Stimulated activated CD4-positive, alpha-beta T cell treated with anti-CD3 and anti-CD28 coated beads, TNF-alpha, amount 100 ng/mL, for 24 hours (primary cell): Measurements from ENCODE around the gene OXLD1.
"Not testable (repeated sequence)": the region's sequence is repeated elsewhere in the genome, so short reads cannot be mapped to it uniquely, and the experiment has no call there.

Experiments used
- DNase-seq, 3 experiments: peaks; one replicate each; pipeline ENCODE4 v3.0.0-alpha.2; 2020; ENCODE audit warnings: low read depth in 3 of 3

Gene OXLD1

DNA sequence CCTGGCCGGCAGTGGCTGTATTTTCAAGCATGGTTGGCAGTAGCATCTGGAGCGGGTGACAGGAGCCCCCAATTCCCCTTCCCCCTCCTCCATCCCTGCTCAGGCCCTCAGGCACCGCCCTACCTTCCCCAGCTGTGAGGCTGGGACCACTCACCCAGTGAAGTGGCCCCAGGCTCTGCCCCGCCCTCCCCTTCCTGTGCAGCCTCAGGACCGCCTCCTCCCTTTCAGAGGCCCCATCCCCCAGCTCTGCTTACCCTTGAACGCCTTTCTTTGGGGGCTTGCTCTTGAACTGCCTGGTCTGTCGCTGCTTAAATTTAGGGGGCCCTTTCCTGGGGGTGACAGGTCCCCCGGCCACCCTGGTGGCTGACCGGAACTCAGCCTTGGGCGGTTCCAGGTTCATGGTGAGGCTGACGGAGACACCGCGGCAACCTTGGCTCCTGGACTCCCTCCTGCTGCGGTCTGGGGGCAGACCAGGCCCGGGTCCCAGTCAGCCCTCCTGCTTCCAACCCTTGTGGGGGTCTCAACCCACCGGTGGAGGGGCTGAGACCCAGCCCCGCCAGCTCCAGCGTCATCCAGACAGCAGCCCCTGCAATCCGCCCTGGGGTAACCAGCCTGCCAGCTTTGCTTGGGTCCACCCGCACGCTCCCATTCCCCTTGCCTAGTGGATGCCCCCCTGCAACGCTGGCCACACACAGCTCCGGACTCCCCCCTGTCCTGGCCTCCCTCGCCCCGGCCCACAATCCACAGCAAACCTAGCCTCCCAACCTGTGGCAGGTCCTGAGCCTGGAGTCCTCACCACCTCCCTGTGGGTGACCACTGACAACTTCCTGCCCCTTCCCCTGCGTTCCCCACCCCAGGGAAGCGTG is 13.3 kb downstream of the OXLD1 start:
- DNase-seq: no peak

- no peak for DNase-seq
These were observed 14.7 kb downstream of the OXLD1 start for GRCh38 chr17:81651692-81652091.

DNA sequence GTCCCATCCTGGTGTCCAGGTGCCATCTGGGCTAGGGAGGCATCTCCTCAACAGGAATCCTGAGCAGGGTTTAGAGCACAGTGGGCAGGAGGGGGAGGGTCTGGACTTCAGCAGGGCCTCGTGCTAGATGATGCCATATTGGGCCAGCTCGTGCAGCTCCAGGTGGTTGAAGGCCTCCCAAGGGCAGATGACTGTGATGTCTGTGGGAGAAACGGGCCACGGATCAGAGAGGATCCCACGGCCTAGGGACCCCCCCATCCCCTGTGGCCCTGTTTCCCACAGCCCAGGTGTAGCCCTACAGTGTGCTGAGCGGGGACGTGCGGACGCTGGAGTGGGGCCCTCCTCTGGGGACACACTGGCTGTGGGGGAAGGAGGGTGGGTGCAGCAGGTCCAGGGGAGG is 15.5 kb downstream of the OXLD1 start:
- DNase-seq: no peak

GRCh38 chr17:81648707-81649085 is 17.7 kb downstream of the OXLD1 start:
- DNase-seq: no peak

DNA sequence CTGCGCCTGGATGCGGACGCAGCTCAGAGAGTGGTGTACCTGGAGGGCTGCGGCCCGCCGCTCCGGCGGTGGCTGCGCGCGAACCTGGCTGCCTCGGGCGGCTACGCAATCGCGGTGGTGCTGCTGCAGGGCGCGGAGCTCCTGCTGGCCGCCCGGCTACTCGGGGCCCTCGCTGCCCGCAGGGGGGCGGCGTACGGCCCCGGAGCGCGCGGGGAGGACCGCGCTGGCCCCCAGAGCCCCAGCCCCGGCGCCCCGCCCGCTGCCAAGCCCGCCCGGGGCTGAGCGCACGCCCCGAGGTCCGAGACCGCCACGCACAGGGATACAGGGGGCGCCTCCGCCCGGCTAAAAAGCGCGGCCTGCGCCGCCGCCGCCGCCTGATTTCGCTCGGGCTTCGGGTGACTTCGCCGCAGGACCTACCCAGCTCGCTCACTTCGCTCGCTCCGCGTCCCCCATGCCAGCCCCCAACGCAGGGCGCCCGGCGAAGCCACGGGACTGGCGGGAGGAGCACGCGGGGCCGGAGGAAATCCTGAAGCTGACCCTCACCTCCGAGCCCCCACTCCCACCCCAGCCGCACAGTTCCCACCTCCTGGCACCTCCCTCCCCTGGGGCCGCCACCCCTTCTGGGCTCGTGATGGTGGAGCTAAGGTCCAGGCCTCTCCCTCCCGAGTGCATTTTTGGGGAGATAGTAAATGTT is 18.2 kb downstream of the OXLD1 start:
- no peak for DNase-seq

DNA sequence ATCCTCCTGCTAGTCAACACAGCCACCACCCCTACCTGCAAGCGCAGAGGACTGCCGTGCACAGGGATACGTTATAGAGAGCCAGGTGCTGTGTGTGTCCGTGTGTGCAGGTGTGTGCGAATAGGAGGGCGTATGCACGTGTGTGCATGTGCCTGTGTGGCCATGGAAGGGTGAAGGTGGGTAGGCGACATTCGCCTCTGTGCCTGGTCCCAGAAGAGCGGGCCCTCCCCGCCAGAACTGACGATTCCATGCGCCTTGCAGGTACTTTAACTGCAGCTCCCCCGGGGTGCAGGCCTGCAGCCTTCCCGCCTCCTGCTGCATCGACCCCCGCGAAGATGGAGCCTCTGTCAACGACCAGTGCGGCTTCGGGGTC is 18.8 kb downstream of the OXLD1 start:
- no peak for DNase-seq

DNA sequence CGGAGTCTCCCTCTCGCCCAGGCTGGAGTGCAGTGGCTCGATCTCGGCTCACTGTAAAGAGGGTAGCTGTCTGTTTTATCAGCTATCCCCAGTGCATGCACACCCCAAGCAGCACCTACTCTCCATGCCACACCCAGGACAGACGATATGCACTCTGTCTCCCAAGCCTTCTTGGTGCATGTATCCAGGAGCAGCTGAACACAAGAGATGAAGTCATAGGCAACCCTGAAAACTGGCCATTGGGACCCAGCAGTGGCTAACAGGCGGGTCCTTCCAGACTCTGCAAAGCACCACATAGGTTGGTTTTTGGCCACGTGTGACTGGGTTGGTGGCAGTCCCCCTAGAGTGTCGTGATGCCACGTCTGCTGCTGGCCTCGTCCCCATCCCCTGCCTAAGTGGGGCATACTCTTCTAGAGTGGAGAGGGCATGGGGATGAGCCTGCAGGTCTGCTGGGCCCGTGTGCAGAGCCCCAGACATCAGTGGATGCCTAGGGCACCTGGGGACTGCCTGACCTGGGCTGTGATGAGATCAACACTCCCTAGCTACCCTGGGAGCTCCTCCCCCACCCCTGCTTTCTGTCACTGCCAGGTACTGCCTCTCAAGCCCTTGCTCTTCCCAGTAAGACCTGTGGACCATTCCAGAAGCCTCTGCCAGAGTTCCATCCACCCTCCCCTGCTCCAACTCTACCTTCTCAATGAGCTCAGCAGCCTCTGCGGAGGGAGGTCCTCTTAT is 19.4 kb downstream of the OXLD1 start:
- no peak for DNase-seq

DNA sequence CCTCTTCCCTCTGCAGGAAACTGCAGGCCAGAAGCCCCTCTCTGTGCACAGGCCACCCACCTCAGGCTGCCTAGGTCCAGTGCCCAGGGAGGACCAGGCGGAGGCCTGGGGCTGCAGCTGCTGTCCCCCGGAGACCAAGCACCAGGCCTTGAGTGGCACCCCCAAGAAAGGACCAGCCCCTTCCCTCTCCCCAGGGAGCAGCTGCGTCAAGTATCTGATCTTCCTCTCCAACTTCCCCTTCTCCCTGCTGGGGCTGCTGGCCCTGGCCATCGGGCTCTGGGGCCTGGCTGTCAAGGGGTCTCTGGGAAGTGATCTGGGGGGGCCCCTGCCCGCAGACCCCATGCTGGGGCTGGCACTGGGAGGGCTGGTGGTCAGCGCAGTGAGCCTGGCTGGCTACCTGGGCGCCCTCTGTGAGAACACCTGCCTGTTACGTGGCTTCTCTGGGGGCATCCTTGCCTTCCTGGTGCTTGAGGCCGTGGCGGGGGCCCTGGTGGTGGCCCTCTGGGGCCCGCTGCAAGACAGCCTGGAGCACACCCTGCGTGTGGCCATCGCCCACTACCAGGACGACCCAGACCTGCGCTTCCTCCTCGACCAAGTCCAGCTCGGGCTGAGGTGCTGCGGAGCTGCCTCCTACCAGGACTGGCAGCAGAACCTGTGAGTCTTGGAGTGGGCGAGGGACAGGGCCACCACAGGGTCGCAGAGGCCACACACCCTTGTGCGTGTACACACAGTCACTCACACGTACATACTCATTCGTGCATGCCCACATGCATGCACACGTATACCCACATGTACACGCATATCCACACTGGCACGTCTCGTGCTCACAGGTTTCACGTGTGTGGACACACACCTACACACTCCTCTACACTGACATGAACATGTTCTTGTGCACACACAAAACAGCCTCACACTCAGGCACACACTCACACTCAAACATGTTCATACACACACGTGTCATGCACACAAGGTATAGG is 21.1 kb downstream of the OXLD1 start:
- no peak for DNase-seq

- no peak for DNase-seq
These were observed 21.9 kb downstream of the OXLD1 start for GRCh38 chr17:81644496-81644895.

DNA sequence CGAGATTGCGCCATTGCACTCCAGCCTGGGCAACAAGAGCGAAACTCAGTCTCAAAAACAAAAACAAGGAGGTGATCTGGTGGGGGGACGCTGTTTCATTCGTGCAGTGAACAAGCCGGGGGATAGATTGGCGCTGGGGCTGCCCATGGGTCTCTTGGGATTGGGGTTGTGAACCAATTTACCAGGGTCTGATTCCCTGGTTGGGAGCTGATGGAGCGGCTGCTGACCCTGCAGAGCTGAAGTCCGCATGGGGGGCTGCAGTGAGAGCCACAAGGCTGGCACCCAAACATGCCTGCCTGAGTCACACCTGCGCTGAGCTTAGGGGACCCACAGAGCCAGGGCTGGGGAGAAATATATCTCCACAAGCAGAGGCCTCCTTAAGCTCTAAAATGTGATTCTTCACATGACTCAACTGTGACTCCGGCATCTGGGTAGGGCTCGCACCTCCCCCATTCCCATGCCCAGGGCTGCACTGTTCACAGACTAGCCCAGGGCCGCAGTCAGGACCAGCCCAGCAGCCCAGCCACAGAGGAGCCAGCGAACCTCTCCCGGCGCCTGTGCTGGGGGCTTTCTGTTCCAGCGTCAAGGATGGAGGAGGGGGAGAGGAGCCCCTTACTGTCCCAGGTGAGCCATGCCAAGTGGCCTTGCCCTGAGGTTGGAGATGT is 24.4 kb downstream of the OXLD1 start:
- DNase-seq: no peak

DNA sequence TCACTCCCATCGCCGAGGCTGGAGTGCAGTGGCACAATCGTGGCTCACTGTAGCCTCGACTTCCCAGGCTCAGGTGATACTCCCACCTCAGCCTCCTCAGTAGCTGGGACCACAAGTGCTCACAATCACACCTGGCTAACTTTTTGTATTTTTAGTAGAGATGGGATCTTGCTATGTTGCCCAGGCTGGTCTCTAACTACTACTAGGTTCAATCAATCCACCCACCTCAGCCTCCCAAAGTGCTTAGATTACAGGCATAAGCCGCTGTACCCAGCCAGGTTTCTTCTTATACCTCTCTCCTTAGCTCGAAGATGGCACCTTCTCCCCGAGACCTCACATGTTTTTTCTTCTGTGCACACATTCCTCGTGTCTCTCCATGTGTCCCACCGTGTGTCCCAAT is 26.4 kb downstream of the OXLD1 start:
- DNase-seq: no peak

DNA sequence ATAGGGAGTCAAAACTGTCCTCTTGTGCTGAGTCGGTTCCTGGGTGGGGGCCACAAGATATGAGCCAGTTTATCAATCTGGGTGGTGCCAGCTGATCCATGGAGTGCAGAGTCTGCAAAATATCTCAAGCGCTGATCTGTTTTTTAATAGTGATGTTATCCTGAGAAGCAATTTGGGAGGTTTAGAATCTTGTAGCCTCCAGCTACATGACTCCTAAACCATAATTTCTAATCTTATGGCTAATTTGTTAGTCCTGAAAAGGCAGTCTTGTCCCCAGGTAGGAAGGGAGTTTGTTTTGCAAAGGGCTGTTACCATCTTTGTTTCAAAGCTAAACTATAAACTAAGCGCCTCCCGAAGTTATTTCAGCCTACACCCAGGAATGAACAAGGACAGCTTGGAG is 27.7 kb downstream of the OXLD1 start:
- DNase-seq: no peak

GRCh38 chr17:81636505-81637288 is 29.7 kb downstream of the OXLD1 start, which contains the start of the genes NPLOC4 and TSPAN10:
Gene NPLOC4 (minus strand): TSS chr17:81637112. CDS start chr17:81636930, 182 bp downstream.
Gene TSPAN10 (plus strand): TSS chr17:81637196. CDS start chr17:81642413, 5,217 bp downstream.
- DNase-seq: peak; percentile 73 to 87 (median 85)

- no peak for DNase-seq
These were observed 30.4 kb downstream of the OXLD1 start for GRCh38 chr17:81635973-81636504.

DNA sequence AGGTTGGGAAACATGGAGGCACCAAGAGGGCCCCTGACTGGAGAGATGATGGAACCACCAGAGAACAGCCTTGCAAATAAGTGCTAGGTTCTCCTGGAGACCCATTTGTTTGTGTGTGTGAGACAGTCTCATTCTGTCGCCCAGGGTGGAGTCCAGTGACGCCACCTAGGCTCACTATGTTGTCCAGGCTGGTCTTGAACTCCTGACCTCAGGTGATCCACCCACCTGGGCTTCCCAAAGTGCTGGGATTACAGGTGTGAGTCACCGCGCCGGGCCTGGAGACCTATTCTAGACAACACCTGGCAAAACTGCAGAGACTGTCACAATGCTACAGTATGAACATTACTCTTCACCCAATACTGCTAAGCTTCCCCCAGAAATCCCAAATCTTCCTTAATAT is 31.0 kb downstream of the OXLD1 start:
- DNase-seq: no peak

- no peak for DNase-seq
These were observed 34.9 kb downstream of the OXLD1 start for GRCh38 chr17:81631482-81631881.

- DNase-seq: no peak
These were observed 36.1 kb downstream of the OXLD1 start for GRCh38 chr17:81630274-81630673.

GRCh38 chr17:81621494-81622130 is 44.8 kb downstream of the OXLD1 start:
- DNase-seq: no peak

DNA sequence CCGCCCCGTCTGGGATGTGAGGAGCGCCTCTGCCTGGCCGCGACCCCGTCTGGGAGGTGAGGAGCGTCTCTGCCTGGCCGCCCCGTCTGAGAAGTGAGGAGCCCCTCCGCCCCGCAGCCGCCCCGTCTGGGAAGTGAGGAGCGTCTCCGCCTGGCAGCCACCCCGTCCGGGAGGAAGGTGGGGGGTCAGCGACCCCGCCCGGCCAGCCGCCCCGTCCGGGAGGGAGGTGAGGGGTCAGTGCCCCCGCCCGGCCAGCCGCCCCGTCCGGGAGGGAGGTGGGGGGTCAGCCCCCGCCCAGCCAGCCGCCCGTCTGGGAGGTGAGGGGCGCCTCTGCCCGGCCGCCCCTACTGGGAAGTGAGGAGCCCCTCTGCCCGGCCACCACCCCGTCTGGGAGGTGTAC is 48.1 kb downstream of the OXLD1 start:
- DNase-seq: not testable (repeated sequence)
